GM23248 (cell line): ENCODE measurements around the gene KRT9. TPM values are rescaled to one million over a fixed set of nuclear protein-coding genes. Genes with fewer than 3 reads are reported as not detected.

Experiments
- DNase-seq: peaks from one replicate; pipeline ENCODE4 v3.0.0-alpha.2; 2015
- H2AFZ ChIP-seq: fragments of 200-600 bp; sonication (generic); 2 replicates; pipeline ENCODE4 v1.6.1; 2016; ENCODE audit warnings: antibody characterized with exemption
- H3F3A ChIP-seq: fragments of 200-600 bp; sonication (generic); 2 replicates; pipeline ENCODE4 v1.6.1; 2016; ENCODE audit warnings: mild to moderate bottlenecking, antibody characterized with exemption, mixed run types; ENCODE audit not compliant: insufficient read depth
- H3K27ac ChIP-seq: fragments of 200-600 bp; sonication (generic); 2 replicates; pipeline ENCODE4 v1.5.1; 2016; ENCODE audit warnings: mild to moderate bottlenecking
- H3K27me3 ChIP-seq: fragments of 200-600 bp; sonication (generic); replicated peaks from 2 replicates; pipeline ENCODE4 v1.6.1; 2016; ENCODE audit warnings: mild to moderate bottlenecking; ENCODE audit not compliant: insufficient read depth
- H3K36me3 ChIP-seq: fragments of 200-600 bp; sonication (generic); 2 replicates; pipeline ENCODE4 v1.6.1; 2016; ENCODE audit warnings: low read depth, mild to moderate bottlenecking
- H3K4me1 ChIP-seq: fragments of 200-600 bp; sonication (generic); 2 replicates; pipeline ENCODE4 v1.6.1; 2016; ENCODE audit warnings: mild to moderate bottlenecking; ENCODE audit not compliant: insufficient read depth
- H3K4me2 ChIP-seq: fragments of 200-600 bp; sonication (generic); one replicate; pipeline ENCODE4 v1.6.1; 2016; ENCODE audit warnings: mild to moderate bottlenecking; ENCODE audit not compliant: unreplicated experiment
- H3K4me3 ChIP-seq: fragments of 200-600 bp; sonication (generic); 2 replicates; pipeline ENCODE4 v1.5.1; 2016; ENCODE audit warnings: mild to moderate bottlenecking
- H3K79me2 ChIP-seq: fragments of 200-600 bp; sonication (generic); 2 replicates; pipeline ENCODE4 v1.6.1; 2016; ENCODE audit warnings: mild to moderate bottlenecking; ENCODE audit not compliant: insufficient read depth
- H3K9ac ChIP-seq: fragments of 200-600 bp; sonication (generic); 2 replicates; pipeline ENCODE4 v1.6.1; 2016; ENCODE audit warnings: mild to moderate bottlenecking
- H3K9me2 ChIP-seq: fragments of 200-600 bp; sonication (generic); 2 replicates; pipeline ENCODE4 v1.6.1; 2016; ENCODE audit warnings: mixed run types, mild to moderate bottlenecking, moderate library complexity; ENCODE audit not compliant: insufficient read depth
- H3K9me3 ChIP-seq: fragments of 200-600 bp; sonication (generic); one replicate; pipeline ENCODE4 v1.6.1; 2017; ENCODE audit warnings: low read depth
- H4K20me1 ChIP-seq: fragments of 200-600 bp; sonication (generic); 2 replicates; pipeline ENCODE4 v1.6.0; 2016; ENCODE audit not compliant: insufficient read depth
- EZH2 ChIP-seq: fragments of 200-600 bp; sonication (generic); IDR thresholded peaks from 2 replicates; pipeline ENCODE4 v1.6.1; 2018; ENCODE audit warnings: antibody characterized with exemption, mild to moderate bottlenecking; ENCODE audit not compliant: insufficient read depth, poor library complexity, severe bottlenecking
- EZH2phosphoT487 ChIP-seq: fragments of 200-600 bp; sonication (generic); IDR thresholded peaks from 2 replicates; pipeline ENCODE4 v1.6.1; 2018; ENCODE audit warnings: antibody characterized with exemption, moderate library complexity, mild to moderate bottlenecking, low read depth; ENCODE audit not compliant: insufficient read depth
- WGBS, 2 experiments: methylation state at CpG; one replicate each; pipeline ENCODE4 v1.1.6; 2015 to 2017; ENCODE audit warnings: low lambda C conversion rate in 2 of 2, low coverage in 1 of 2; ENCODE audit errors: missing lambda C conversion rate in 2 of 2; 5-methylcytosine and 5-hydroxymethylcytosine counted together
- in situ Hi-C: fragments of 300-500 bp; cut with MboI; formaldehyde crosslinking; loops from 2 replicates; pipeline ENCODE4 v1.15.0; 2020
- polyA plus RNA-seq: library from polyadenylated mRNA; unstranded; fragments of >200 nt; fragmentation: Nextera tagmentation; extraction: Ambion mirVana; gene quantifications from 2 replicates; pipeline ENCODE4 v1.2.1, GENCODE V29; 2016
- total RNA-seq: library from RNA; depleted of rRNA; stranded (reverse); fragments of >200 nt; shearing (Covaris generic); gene quantifications from 2 replicates; pipeline ENCODE4 v1.2.3, GENCODE V29; 2014

KRT9 gene
- total and polyA plus RNA-seq, 2 experiments from 2014 or later: not detected

- Histone ChIP-seq H3K79me2 (no peaks in the 10 kb centered on the region), H3K9me2 (no peaks in the 10 kb centered on the region), H4K20me1 (no peaks in the 10 kb centered on the region), H3K27ac (no peak overlapping the region), H3K27me3 (no peaks in the 10 kb centered on the region), H3K4me1 (0 out of 2 replicates have a peak, but pooled peaks cover 8% of the 10 kb centered on the region), H3K4me2 (no peak overlapping the region), H3K9ac (no peak overlapping the region), H2AFZ (no peak overlapping the region), H3K36me3 (no peaks in the 10 kb centered on the region), H3K9me3 (no peaks in the 10 kb centered on the region), H3K4me3 (no peak overlapping the region), H3F3A (peaks cover 3% of the 10 kb centered on the region; the same call in 1 of the 2 replicates)
- no peak for DNase-seq
- WGBS, 2 experiments: 49 to 56% methylated on average over 5 of the region's 5 CpGs
- TF ChIP-seq EZH2phosphoT487: no peak
- TF ChIP-seq EZH2: no peak
- in situ Hi-C loops: no loop called here
Observed at GRCh38 chr17:41556306-41556705, 15.6 kb downstream of the KRT9 start.

GRCh38 chr17:41555105-41555887 lies 16.6 kb downstream of the KRT9 start:
- H3K36me3 ChIP-seq: no peaks in the 10 kb centered on the region
- H2AFZ ChIP-seq: no peak overlapping the region
- TF ChIP-seq EZH2: no peak
- no peak for TF ChIP-seq EZH2phosphoT487
- H4K20me1 ChIP-seq: no peaks in the 10 kb centered on the region
- DNase-seq: no peak
- no peak overlapping the region for H3K27ac ChIP-seq
- no peaks in the 10 kb centered on the region for H3K27me3 ChIP-seq
- WGBS, 2 experiments: 89 to 91% methylated on average over 5 of the region's 5 CpGs
- H3K9me3 ChIP-seq: no peaks in the 10 kb centered on the region
- no peaks in the 10 kb centered on the region for H3K9me2 ChIP-seq
- no peaks in the 10 kb centered on the region for H3K79me2 ChIP-seq
- H3F3A ChIP-seq: peaks cover 3% of the 10 kb centered on the region; the same call in 1 of the 2 replicates
- no peak overlapping the region for H3K4me3 ChIP-seq
- H3K4me1 ChIP-seq: 0 out of 2 replicates have a peak, but pooled peaks cover 8% of the 10 kb centered on the region
- in situ Hi-C loops: no loop called here
- no peak overlapping the region for H3K9ac ChIP-seq
- H3K4me2 ChIP-seq: no peak overlapping the region

- DNase-seq: no peak
- Histone ChIP-seq H3K27ac (no peak overlapping the region), H3K4me2 (no peak overlapping the region), H3K9ac (no peak overlapping the region), H3K9me2 (no peaks in the 10 kb centered on the region), H3K27me3 (no peaks in the 10 kb centered on the region), H4K20me1 (no peaks in the 10 kb centered on the region), H2AFZ (no peak overlapping the region), H3K4me1 (peaks cover 2% of the 10 kb centered on the region; the same call in 1 of the 2 replicates), H3K36me3 (no peaks in the 10 kb centered on the region), H3F3A (peaks cover 3% of the 10 kb centered on the region; the same call in 1 of the 2 replicates), H3K4me3 (no peak overlapping the region), H3K79me2 (no peaks in the 10 kb centered on the region), H3K9me3 (no peaks in the 10 kb centered on the region)
- WGBS, 2 experiments: 76% methylated on average over 8 of the region's 8 CpGs
- in situ Hi-C loops: no loop called here
- TF ChIP-seq EZH2phosphoT487 (no peak), EZH2 (no peak)
Observed at GRCh38 chr17:41553987-41554680, 17.7 kb downstream of the KRT9 start.

DNA sequence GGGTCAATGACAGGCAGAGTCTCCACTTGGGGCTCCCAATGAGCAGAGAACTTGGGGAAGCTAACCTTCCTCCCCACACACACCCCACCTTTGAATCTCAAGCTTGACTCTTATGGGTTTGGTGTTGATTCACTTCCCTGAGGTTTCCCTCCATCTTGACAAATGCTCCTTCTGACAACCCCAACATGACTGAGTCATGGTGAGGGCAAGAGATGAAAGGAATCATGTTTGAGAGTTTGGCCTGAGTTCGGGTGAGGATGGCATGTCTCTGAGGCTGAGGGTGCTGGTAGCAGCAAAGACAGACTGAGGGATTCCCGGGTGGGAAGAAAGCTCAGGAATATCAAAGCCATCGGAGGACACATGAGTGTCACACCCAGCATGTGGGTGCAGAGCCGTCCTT lies 18.7 kb downstream of the KRT9 start:
- Histone ChIP-seq H3K9me2 (no peaks in the 10 kb centered on the region), H4K20me1 (no peaks in the 10 kb centered on the region), H3K27ac (no peak overlapping the region), H2AFZ (no peak overlapping the region), H3K36me3 (no peaks in the 10 kb centered on the region), H3K9me3 (no peaks in the 10 kb centered on the region), H3F3A (peaks cover 9% of the 10 kb centered on the region; the same call in 1 of the 2 replicates), H3K4me3 (no peak overlapping the region), H3K4me2 (no peak overlapping the region), H3K27me3 (no peaks in the 10 kb centered on the region), H3K4me1 (peaks cover 9% of the 10 kb centered on the region), H3K79me2 (no peaks in the 10 kb centered on the region), H3K9ac (no peak overlapping the region)
- in situ Hi-C loops: no loop called here
- peak; percentile 54 for DNase-seq
- TF ChIP-seq EZH2: no peak
- no peak for TF ChIP-seq EZH2phosphoT487
- 75 to 81% methylated on average over 4 of the region's 4 CpGs for WGBS, 2 experiments
